GM23248 (cell line): ENCODE data around the gene GHR. TPM values are rescaled to one million over a fixed set of nuclear protein-coding genes. Genes with fewer than 3 reads are reported as not detected.

Experiments
- DNase-seq: peaks from one replicate; pipeline ENCODE4 v3.0.0-alpha.2; 2015
- H2AFZ ChIP-seq: fragments of 200-600 bp; sonication (generic); 2 replicates; pipeline ENCODE4 v1.6.1; 2016; ENCODE audit warnings: antibody characterized with exemption
- H3F3A ChIP-seq: fragments of 200-600 bp; sonication (generic); 2 replicates; pipeline ENCODE4 v1.6.1; 2016; ENCODE audit warnings: mild to moderate bottlenecking, antibody characterized with exemption, mixed run types; ENCODE audit not compliant: insufficient read depth
- H3K27ac ChIP-seq: fragments of 200-600 bp; sonication (generic); 2 replicates; pipeline ENCODE4 v1.5.1; 2016; ENCODE audit warnings: mild to moderate bottlenecking
- H3K27me3 ChIP-seq: fragments of 200-600 bp; sonication (generic); replicated peaks from 2 replicates; pipeline ENCODE4 v1.6.1; 2016; ENCODE audit warnings: mild to moderate bottlenecking; ENCODE audit not compliant: insufficient read depth
- H3K36me3 ChIP-seq: fragments of 200-600 bp; sonication (generic); 2 replicates; pipeline ENCODE4 v1.6.1; 2016; ENCODE audit warnings: low read depth, mild to moderate bottlenecking
- H3K4me1 ChIP-seq: fragments of 200-600 bp; sonication (generic); 2 replicates; pipeline ENCODE4 v1.6.1; 2016; ENCODE audit warnings: mild to moderate bottlenecking; ENCODE audit not compliant: insufficient read depth
- H3K4me2 ChIP-seq: fragments of 200-600 bp; sonication (generic); one replicate; pipeline ENCODE4 v1.6.1; 2016; ENCODE audit warnings: mild to moderate bottlenecking; ENCODE audit not compliant: unreplicated experiment
- H3K4me3 ChIP-seq: fragments of 200-600 bp; sonication (generic); 2 replicates; pipeline ENCODE4 v1.5.1; 2016; ENCODE audit warnings: mild to moderate bottlenecking
- H3K79me2 ChIP-seq: fragments of 200-600 bp; sonication (generic); 2 replicates; pipeline ENCODE4 v1.6.1; 2016; ENCODE audit warnings: mild to moderate bottlenecking; ENCODE audit not compliant: insufficient read depth
- H3K9ac ChIP-seq: fragments of 200-600 bp; sonication (generic); 2 replicates; pipeline ENCODE4 v1.6.1; 2016; ENCODE audit warnings: mild to moderate bottlenecking
- H3K9me2 ChIP-seq: fragments of 200-600 bp; sonication (generic); 2 replicates; pipeline ENCODE4 v1.6.1; 2016; ENCODE audit warnings: mixed run types, mild to moderate bottlenecking, moderate library complexity; ENCODE audit not compliant: insufficient read depth
- H3K9me3 ChIP-seq: fragments of 200-600 bp; sonication (generic); one replicate; pipeline ENCODE4 v1.6.1; 2017; ENCODE audit warnings: low read depth
- H4K20me1 ChIP-seq: fragments of 200-600 bp; sonication (generic); 2 replicates; pipeline ENCODE4 v1.6.0; 2016; ENCODE audit not compliant: insufficient read depth
- EZH2 ChIP-seq: fragments of 200-600 bp; sonication (generic); IDR thresholded peaks from 2 replicates; pipeline ENCODE4 v1.6.1; 2018; ENCODE audit warnings: antibody characterized with exemption, mild to moderate bottlenecking; ENCODE audit not compliant: insufficient read depth, poor library complexity, severe bottlenecking
- EZH2phosphoT487 ChIP-seq: fragments of 200-600 bp; sonication (generic); IDR thresholded peaks from 2 replicates; pipeline ENCODE4 v1.6.1; 2018; ENCODE audit warnings: antibody characterized with exemption, moderate library complexity, mild to moderate bottlenecking, low read depth; ENCODE audit not compliant: insufficient read depth
- WGBS, 2 experiments: methylation state at CpG; one replicate each; pipeline ENCODE4 v1.1.6; 2015 to 2017; ENCODE audit warnings: low lambda C conversion rate in 2 of 2, low coverage in 1 of 2; ENCODE audit errors: missing lambda C conversion rate in 2 of 2; 5-methylcytosine and 5-hydroxymethylcytosine counted together
- in situ Hi-C: fragments of 300-500 bp; cut with MboI; formaldehyde crosslinking; loops from 2 replicates; pipeline ENCODE4 v1.15.0; 2020
- polyA plus RNA-seq: library from polyadenylated mRNA; unstranded; fragments of >200 nt; fragmentation: Nextera tagmentation; extraction: Ambion mirVana; gene quantifications from 2 replicates; pipeline ENCODE4 v1.2.1, GENCODE V29; 2016
- total RNA-seq: library from RNA; depleted of rRNA; stranded (reverse); fragments of >200 nt; shearing (Covaris generic); gene quantifications from 2 replicates; pipeline ENCODE4 v1.2.3, GENCODE V29; 2014

The GHR gene
- total and polyA plus RNA-seq, 2 experiments from 2014 or later, result 0.64 to 1.5 TPM

GRCh38 chr5:42636946-42637345, 213.7 kb downstream of the GHR start:
- TF ChIP-seq EZH2phosphoT487 (no peak), EZH2 (no peak)
- no peak overlapping the region for H3K4me2 ChIP-seq
- no peaks in the 10 kb centered on the region for H3F3A ChIP-seq
- no peak for DNase-seq
- no peaks in the 10 kb centered on the region for H3K9me2 ChIP-seq
- no peak overlapping the region for H3K4me3 ChIP-seq
- H3K27ac ChIP-seq, result no peak overlapping the region
- WGBS, 2 experiments, result 81 to 89% methylated on average over 1 of the region's 1 CpG
- no peaks in the 10 kb centered on the region for H3K36me3 ChIP-seq
- H2AFZ ChIP-seq, result no peak overlapping the region
- H3K4me1 ChIP-seq, result no peaks in the 10 kb centered on the region
- in situ Hi-C loops, result no loop called here
- H3K27me3 ChIP-seq, result peaks cover 7% of the 10 kb centered on the region; the same call in 1 of the 2 replicates
- H3K9ac ChIP-seq, result no peak overlapping the region
- H3K9me3 ChIP-seq, result no peaks in the 10 kb centered on the region
- H3K79me2 ChIP-seq, result no peaks in the 10 kb centered on the region
- H4K20me1 ChIP-seq, result no peaks in the 10 kb centered on the region

GRCh38 chr5:42638972-42639371, 215.7 kb downstream of the GHR start:
- Histone ChIP-seq H4K20me1 (no peaks in the 10 kb centered on the region), H3K4me2 (no peak overlapping the region), H3K9me2 (no peaks in the 10 kb centered on the region), H3K4me3 (no peak overlapping the region), H3K79me2 (no peaks in the 10 kb centered on the region), H3K9me3 (no peaks in the 10 kb centered on the region), H3K27me3 (no peaks in the 10 kb centered on the region), H3K27ac (no peak overlapping the region), H3K9ac (no peak overlapping the region), H3F3A (no peaks in the 10 kb centered on the region), H3K36me3 (no peaks in the 10 kb centered on the region), H3K4me1 (no peaks in the 10 kb centered on the region), H2AFZ (no peak overlapping the region)
- TF ChIP-seq EZH2 (no peak), EZH2phosphoT487 (no peak)
- WGBS, 2 experiments, result 61% methylated on average over 3 of the region's 3 CpGs
- in situ Hi-C loops, result no loop called here
- no peak for DNase-seq

GRCh38 chr5:42640835-42641234, 217.6 kb downstream of the GHR start:
- in situ Hi-C loops, result no loop called here
- Histone ChIP-seq H3F3A (no peaks in the 10 kb centered on the region), H2AFZ (no peak overlapping the region), H3K36me3 (no peaks in the 10 kb centered on the region), H3K9me2 (no peaks in the 10 kb centered on the region), H3K4me2 (no peak overlapping the region), H3K27me3 (no peaks in the 10 kb centered on the region), H3K4me1 (no peaks in the 10 kb centered on the region), H3K9me3 (no peaks in the 10 kb centered on the region), H3K9ac (no peak overlapping the region), H3K4me3 (no peak overlapping the region), H3K79me2 (no peaks in the 10 kb centered on the region), H3K27ac (no peak overlapping the region), H4K20me1 (no peaks in the 10 kb centered on the region)
- DNase-seq, result no peak
- 77% methylated on average over 2 of the region's 2 CpGs for WGBS, 2 experiments
- no peak for TF ChIP-seq EZH2phosphoT487
- TF ChIP-seq EZH2, result no peak

GRCh38 chr5:42641336-42642005, 218.2 kb downstream of the GHR start:
- Histone ChIP-seq H3K27ac (no peak overlapping the region), H4K20me1 (no peaks in the 10 kb centered on the region), H3F3A (no peaks in the 10 kb centered on the region), H3K9ac (no peak overlapping the region), H2AFZ (no peak overlapping the region), H3K79me2 (no peaks in the 10 kb centered on the region), H3K4me3 (no peak overlapping the region), H3K9me2 (no peaks in the 10 kb centered on the region), H3K4me2 (no peak overlapping the region), H3K4me1 (no peaks in the 10 kb centered on the region), H3K36me3 (no peaks in the 10 kb centered on the region), H3K9me3 (no peaks in the 10 kb centered on the region), H3K27me3 (no peaks in the 10 kb centered on the region)
- DNase-seq, result no peak
- 79 to 82% methylated on average over 4 of the region's 4 CpGs for WGBS, 2 experiments
- in situ Hi-C loops, result no loop called here
- no peak for TF ChIP-seq EZH2phosphoT487
- no peak for TF ChIP-seq EZH2

DNA sequence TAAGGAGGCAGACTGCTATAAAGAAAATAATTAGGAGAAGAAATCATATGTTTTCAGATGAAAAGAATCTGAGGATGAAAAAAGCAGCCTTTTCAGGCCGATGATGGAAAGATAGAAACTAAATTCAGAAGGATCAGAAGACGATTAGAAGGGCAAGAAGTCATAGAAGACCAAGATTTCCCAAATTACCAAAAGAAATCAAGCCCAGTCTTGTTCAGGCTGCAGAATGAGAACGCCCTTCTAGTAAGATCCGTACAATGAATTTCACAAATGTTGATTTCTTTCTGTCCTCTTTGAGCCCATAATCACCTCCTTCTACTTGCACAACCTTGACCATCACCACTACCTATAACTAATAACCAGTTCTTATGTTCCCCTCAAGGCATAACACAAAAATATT, 218.8 kb downstream of the GHR start:
- Histone ChIP-seq H3K4me3 (no peak overlapping the region), H3K9me3 (no peaks in the 10 kb centered on the region), H3K27ac (no peak overlapping the region), H2AFZ (no peak overlapping the region), H3K36me3 (no peaks in the 10 kb centered on the region), H3K4me2 (no peak overlapping the region), H3K4me1 (no peaks in the 10 kb centered on the region), H3K79me2 (no peaks in the 10 kb centered on the region), H3F3A (no peaks in the 10 kb centered on the region), H3K27me3 (no peaks in the 10 kb centered on the region), H3K9ac (no peak overlapping the region), H4K20me1 (no peaks in the 10 kb centered on the region), H3K9me2 (no peaks in the 10 kb centered on the region)
- no peak for DNase-seq
- 73 to 83% methylated on average over 4 of the region's 4 CpGs for WGBS, 2 experiments
- in situ Hi-C loops, result no loop called here
- TF ChIP-seq EZH2phosphoT487 (no peak), EZH2 (no peak)
